HEK293 (cell line): Measurements from ENCODE around the gene PDE9A.

Source experiments
- CTCF ChIA-PET: fragments of 350-600 bp; formaldehyde crosslinking; extraction: SDS; loops from one replicate; lab custom pipeline; 2021; ENCODE audit warnings: antibody characterized with exemption; lab: Yijun Ruan, JAX
- POLR2A ChIA-PET: fragments of 300-600 bp; formaldehyde crosslinking; extraction: SDS; loops from one replicate; lab custom pipeline; 2020; ENCODE audit warnings: antibody characterized with exemption, inconsistent platforms; lab: Yijun Ruan, JAX
- H3K27ac ChIP-seq: fragments of 200-500 bp; sonication (Bioruptor generic); 2 replicates; pipeline ENCODE4 v1.5.1; 2014; ENCODE audit warnings: low read depth, low read length, control low read depth, inconsistent platforms; ENCODE audit errors: extremely low read depth
- H3K36me3 ChIP-seq, 2 experiments: fragments of 200-500 bp in 1 of 2; sonication (Bioruptor generic) in 1 of 2; 1 replicate in 1 of 2; 2 replicates in 1 of 2; pipeline ENCODE4 v1.5.1; 2014 to 2017; ENCODE audit warnings: inconsistent platforms in 2 of 2, low read length in 2 of 2; ENCODE audit not compliant: control insufficient read depth in 2 of 2, insufficient read depth in 1 of 2
- H3K4me1 ChIP-seq: fragments of 200-500 bp; sonication (Bioruptor generic); 2 replicates; pipeline ENCODE4 v1.5.1; 2014; ENCODE audit warnings: mild to moderate bottlenecking, low read length, inconsistent platforms; ENCODE audit not compliant: control insufficient read depth, insufficient read depth
- H3K4me3 ChIP-seq: 2 replicates; pipeline ENCODE4 v1.5.1; 2011; ENCODE audit warnings: low read depth, mild to moderate bottlenecking, control low read depth, low read length, moderate library complexity
- H3K9me3 ChIP-seq: fragments of 200-500 bp; sonication (Bioruptor generic); 2 replicates; pipeline ENCODE4 v1.5.1; 2014; ENCODE audit warnings: low read depth, low read length, inconsistent platforms; ENCODE audit not compliant: control insufficient read depth, insufficient read depth
- ELK4 ChIP-seq: IDR thresholded peaks from 2 replicates; pipeline ENCODE4 v1.6.1; 2011; ENCODE audit warnings: mild to moderate bottlenecking, low read depth, low read length, borderline replicate concordance
- GLI4 ChIP-seq: fragments of 450-650 bp; formaldehyde crosslinking; IDR thresholded peaks from 2 replicates; pipeline ENCODE4 v1.5.1; 2016; ENCODE audit warnings: missing biosample characterization, missing genetic modification characterization
- KLF9 ChIP-seq: fragments of 450-650 bp; formaldehyde crosslinking; IDR thresholded peaks from 2 replicates; pipeline ENCODE4 v1.5.1; 2016; ENCODE audit warnings: missing biosample characterization, missing genetic modification characterization, low read depth
- PRDM10 ChIP-seq: fragments of 450-650 bp; formaldehyde crosslinking; IDR thresholded peaks from 2 replicates; pipeline ENCODE4 v1.5.1; 2016; ENCODE audit warnings: missing biosample characterization, missing genetic modification characterization
- SCRT2 ChIP-seq: fragments of 450-650 bp; formaldehyde crosslinking; IDR thresholded peaks from 2 replicates; pipeline ENCODE4 v1.5.1; 2016; ENCODE audit warnings: missing biosample characterization, missing genetic modification characterization
- ZBTB21 ChIP-seq: fragments of 450-650 bp; formaldehyde crosslinking; IDR thresholded peaks from 2 replicates; pipeline ENCODE4 v1.5.1; 2017; ENCODE audit warnings: missing biosample characterization, missing genetic modification characterization
- ZBTB7A ChIP-seq: fragments of 450-650 bp; formaldehyde crosslinking; IDR thresholded peaks from 2 replicates; pipeline ENCODE4 v1.5.1; 2016; ENCODE audit warnings: low read depth, missing biosample characterization, missing genetic modification characterization
- ZIC2 ChIP-seq: fragments of 450-650 bp; formaldehyde crosslinking; IDR thresholded peaks from 2 replicates; pipeline ENCODE4 v1.5.1; 2016; ENCODE audit warnings: missing biosample characterization, missing genetic modification characterization
- ZNF133 ChIP-seq: fragments of 450-650 bp; formaldehyde crosslinking; IDR thresholded peaks from 2 replicates; pipeline ENCODE4 v1.5.1; 2016; ENCODE audit warnings: missing biosample characterization, missing genetic modification characterization
- ZNF174 ChIP-seq: fragments of 450-650 bp; formaldehyde crosslinking; IDR thresholded peaks from 2 replicates; pipeline ENCODE4 v1.5.0; 2017; ENCODE audit warnings: missing biosample characterization, mild to moderate bottlenecking, missing genetic modification characterization
- ZNF211 ChIP-seq: fragments of 450-650 bp; formaldehyde crosslinking; IDR thresholded peaks from 2 replicates; pipeline ENCODE4 v1.5.1; 2016; ENCODE audit warnings: low read depth, missing biosample characterization, missing genetic modification characterization
- ZNF214 ChIP-seq: fragments of 450-650 bp; formaldehyde crosslinking; IDR thresholded peaks from 2 replicates; pipeline ENCODE4 v1.5.1; 2017; ENCODE audit warnings: missing biosample characterization, mild to moderate bottlenecking, missing genetic modification characterization, borderline replicate concordance
- ZNF23 ChIP-seq: fragments of 450-650 bp; formaldehyde crosslinking; IDR thresholded peaks from 2 replicates; pipeline ENCODE4 v1.5.1; 2016; ENCODE audit warnings: missing biosample characterization, missing genetic modification characterization, borderline replicate concordance
- ZNF362 ChIP-seq: fragments of 450-650 bp; formaldehyde crosslinking; IDR thresholded peaks from 2 replicates; pipeline ENCODE4 v1.5.1; 2016; ENCODE audit warnings: missing biosample characterization, missing genetic modification characterization
- ZNF555 ChIP-seq: fragments of 450-650 bp; formaldehyde crosslinking; conservative IDR thresholded peaks from 2 replicates; pipeline ENCODE4 v1.5.1; 2017; ENCODE audit warnings: missing biosample characterization, mild to moderate bottlenecking, missing genetic modification characterization, inconsistent platforms
- ZNF626 ChIP-seq: fragments of 450-650 bp; sonication (Bioruptor Pico); formaldehyde crosslinking; IDR thresholded peaks from 2 replicates; pipeline ENCODE4 v1.5.1; 2018; ENCODE audit warnings: missing biosample characterization, missing genetic modification characterization, inconsistent platforms
- ZNF677 ChIP-seq: fragments of 450-650 bp; IDR thresholded peaks from 2 replicates; pipeline ENCODE4 v1.5.0; 2018; ENCODE audit warnings: missing biosample characterization, mild to moderate bottlenecking, missing genetic modification characterization, moderate library complexity
- ZNF707 ChIP-seq: fragments of 450-650 bp; formaldehyde crosslinking; IDR thresholded peaks from 2 replicates; pipeline ENCODE4 v1.5.1; 2016; ENCODE audit warnings: missing biosample characterization, missing genetic modification characterization
- TF ChIP-seq, protein P1 (sequence below): fragments of 450-650 bp; formaldehyde crosslinking; IDR thresholded peaks from 2 replicates; pipeline ENCODE4 v1.5.0; 2017; ENCODE audit warnings: missing biosample characterization, missing genetic modification characterization, borderline replicate concordance
- TF ChIP-seq, protein P2 (sequence below): fragments of 450-650 bp; formaldehyde crosslinking; IDR thresholded peaks from 2 replicates; pipeline ENCODE4 v1.5.1; 2016; ENCODE audit warnings: missing biosample characterization, missing genetic modification characterization, borderline replicate concordance

PDE9A gene

GRCh38 chr21:42750737-42751530 lies 97.5 kb downstream of the PDE9A start:
- TF ChIP-seq ZNF362 (tag by site-specific recombination) (no peak), ZNF211 (tag by site-specific recombination) (no peak), ZNF626 (tag by site-specific recombination) (no peak), ZNF23 (tag by site-specific recombination) (no peak), ZNF555 (tag by site-specific recombination) (no peak), GLI4 (no peak), KLF9 (tag by site-specific recombination) (no peak), SCRT2 (tag by site-specific recombination) (no peak), ZBTB7A (tag by site-specific recombination) (no peak), ELK4 (no peak), ZNF677 (tag by site-specific recombination) (no peak), ZBTB21 (no peak), ZNF174 (tag by site-specific recombination) (no peak), ZNF133 (tag by site-specific recombination) (no peak), ZIC2 (tag by site-specific recombination) (no peak), ZNF214 (no peak), PRDM10 (tag by site-specific recombination) (no peak), ZNF707 (tag by site-specific recombination) (no peak)
- TF ChIP-seq, protein P1, sequence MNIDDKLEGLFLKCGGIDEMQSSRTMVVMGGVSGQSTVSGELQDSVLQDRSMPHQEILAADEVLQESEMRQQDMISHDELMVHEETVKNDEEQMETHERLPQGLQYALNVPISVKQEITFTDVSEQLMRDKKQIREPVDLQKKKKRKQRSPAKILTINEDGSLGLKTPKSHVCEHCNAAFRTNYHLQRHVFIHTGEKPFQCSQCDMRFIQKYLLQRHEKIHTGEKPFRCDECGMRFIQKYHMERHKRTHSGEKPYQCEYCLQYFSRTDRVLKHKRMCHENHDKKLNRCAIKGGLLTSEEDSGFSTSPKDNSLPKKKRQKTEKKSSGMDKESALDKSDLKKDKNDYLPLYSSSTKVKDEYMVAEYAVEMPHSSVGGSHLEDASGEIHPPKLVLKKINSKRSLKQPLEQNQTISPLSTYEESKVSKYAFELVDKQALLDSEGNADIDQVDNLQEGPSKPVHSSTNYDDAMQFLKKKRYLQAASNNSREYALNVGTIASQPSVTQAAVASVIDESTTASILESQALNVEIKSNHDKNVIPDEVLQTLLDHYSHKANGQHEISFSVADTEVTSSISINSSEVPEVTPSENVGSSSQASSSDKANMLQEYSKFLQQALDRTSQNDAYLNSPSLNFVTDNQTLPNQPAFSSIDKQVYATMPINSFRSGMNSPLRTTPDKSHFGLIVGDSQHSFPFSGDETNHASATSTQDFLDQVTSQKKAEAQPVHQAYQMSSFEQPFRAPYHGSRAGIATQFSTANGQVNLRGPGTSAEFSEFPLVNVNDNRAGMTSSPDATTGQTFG = no peak
- TF ChIP-seq, protein P2, sequence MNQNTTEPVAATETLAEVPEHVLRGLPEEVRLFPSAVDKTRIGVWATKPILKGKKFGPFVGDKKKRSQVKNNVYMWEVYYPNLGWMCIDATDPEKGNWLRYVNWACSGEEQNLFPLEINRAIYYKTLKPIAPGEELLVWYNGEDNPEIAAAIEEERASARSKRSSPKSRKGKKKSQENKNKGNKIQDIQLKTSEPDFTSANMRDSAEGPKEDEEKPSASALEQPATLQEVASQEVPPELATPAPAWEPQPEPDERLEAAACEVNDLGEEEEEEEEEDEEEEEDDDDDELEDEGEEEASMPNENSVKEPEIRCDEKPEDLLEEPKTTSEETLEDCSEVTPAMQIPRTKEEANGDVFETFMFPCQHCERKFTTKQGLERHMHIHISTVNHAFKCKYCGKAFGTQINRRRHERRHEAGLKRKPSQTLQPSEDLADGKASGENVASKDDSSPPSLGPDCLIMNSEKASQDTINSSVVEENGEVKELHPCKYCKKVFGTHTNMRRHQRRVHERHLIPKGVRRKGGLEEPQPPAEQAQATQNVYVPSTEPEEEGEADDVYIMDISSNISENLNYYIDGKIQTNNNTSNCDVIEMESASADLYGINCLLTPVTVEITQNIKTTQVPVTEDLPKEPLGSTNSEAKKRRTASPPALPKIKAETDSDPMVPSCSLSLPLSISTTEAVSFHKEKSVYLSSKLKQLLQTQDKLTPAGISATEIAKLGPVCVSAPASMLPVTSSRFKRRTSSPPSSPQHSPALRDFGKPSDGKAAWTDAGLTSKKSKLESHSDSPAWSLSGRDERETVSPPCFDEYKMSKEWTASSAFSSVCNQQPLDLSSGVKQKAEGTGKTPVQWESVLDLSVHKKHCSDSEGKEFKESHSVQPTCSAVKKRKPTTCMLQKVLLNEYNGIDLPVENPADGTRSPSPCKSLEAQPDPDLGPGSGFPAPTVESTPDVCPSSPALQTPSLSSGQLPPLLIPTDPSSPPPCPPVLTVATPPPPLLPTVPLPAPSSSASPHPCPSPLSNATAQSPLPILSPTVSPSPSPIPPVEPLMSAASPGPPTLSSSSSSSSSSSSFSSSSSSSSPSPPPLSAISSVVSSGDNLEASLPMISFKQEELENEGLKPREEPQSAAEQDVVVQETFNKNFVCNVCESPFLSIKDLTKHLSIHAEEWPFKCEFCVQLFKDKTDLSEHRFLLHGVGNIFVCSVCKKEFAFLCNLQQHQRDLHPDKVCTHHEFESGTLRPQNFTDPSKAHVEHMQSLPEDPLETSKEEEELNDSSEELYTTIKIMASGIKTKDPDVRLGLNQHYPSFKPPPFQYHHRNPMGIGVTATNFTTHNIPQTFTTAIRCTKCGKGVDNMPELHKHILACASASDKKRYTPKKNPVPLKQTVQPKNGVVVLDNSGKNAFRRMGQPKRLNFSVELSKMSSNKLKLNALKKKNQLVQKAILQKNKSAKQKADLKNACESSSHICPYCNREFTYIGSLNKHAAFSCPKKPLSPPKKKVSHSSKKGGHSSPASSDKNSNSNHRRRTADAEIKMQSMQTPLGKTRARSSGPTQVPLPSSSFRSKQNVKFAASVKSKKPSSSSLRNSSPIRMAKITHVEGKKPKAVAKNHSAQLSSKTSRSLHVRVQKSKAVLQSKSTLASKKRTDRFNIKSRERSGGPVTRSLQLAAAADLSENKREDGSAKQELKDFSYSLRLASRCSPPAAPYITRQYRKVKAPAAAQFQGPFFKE = no peak
- Histone ChIP-seq H3K4me3 (no peak overlapping the region), H3K36me3 (no peaks in the 10 kb centered on the region), H3K4me1 (no peaks in the 10 kb centered on the region), H3K9me3 (no peaks in the 10 kb centered on the region), H3K27ac (no peak overlapping the region)
- ChIA-PET POLR2A (no interaction called here), CTCF (no interaction called here)
